Liver (tissue), 9 donors: Measurements from ENCODE around the gene BLM. TPM values are rescaled to one million over a fixed set of nuclear protein-coding genes. Genes with fewer than 3 reads are reported as not detected.

Experiments used
- DNase-seq: peaks from one replicate; pipeline ENCODE4 v3.0.0-alpha.2; 2017; ENCODE audit warnings: low spot score
- H3K27ac ChIP-seq, 2 donors: one replicate each; pipeline ENCODE4 v1.7.0; 2013; ENCODE audit warnings: inconsistent platforms in 2 of 2, low read length in 2 of 2, control low read depth in 1 of 2, low read depth in 1 of 2, mild to moderate bottlenecking in 1 of 2
- H3K27me3 ChIP-seq, 4 donors: one replicate each; pipeline versions ENCODE4 v1.6.1 to v1.7.0; 2013; ENCODE audit warnings: low read length in 3 of 4, inconsistent platforms in 1 of 4, mild to moderate bottlenecking in 1 of 4, moderate library complexity in 1 of 4; ENCODE audit not compliant: control insufficient read depth in 4 of 4, insufficient read depth in 4 of 4
- H3K36me3 ChIP-seq, 4 donors: one replicate each; pipeline versions ENCODE4 v1.6.1 to v1.7.0; 2013; ENCODE audit warnings: low read length in 3 of 4, mild to moderate bottlenecking in 3 of 4, low read depth in 1 of 4, moderate library complexity in 1 of 4; ENCODE audit not compliant: control insufficient read depth in 4 of 4, insufficient read depth in 3 of 4
- H3K4me1 ChIP-seq, 4 donors: one replicate each; pipeline versions ENCODE4 v1.6.1 to v1.7.0; 2013; ENCODE audit warnings: low read length in 3 of 4, mild to moderate bottlenecking in 3 of 4, moderate library complexity in 1 of 4; ENCODE audit not compliant: control insufficient read depth in 4 of 4, insufficient read depth in 4 of 4
- H3K4me3 ChIP-seq, 3 donors: one replicate each; pipeline versions ENCODE4 v1.6.1 to v1.7.0; 2013; ENCODE audit warnings: low read length in 3 of 3, control low read depth in 1 of 3, low read depth in 1 of 3, mild to moderate bottlenecking in 1 of 3
- H3K9ac ChIP-seq, 2 donors: one replicate each; pipeline ENCODE4 v1.7.0; 2013; ENCODE audit warnings: low read length in 2 of 2, mild to moderate bottlenecking in 2 of 2, moderate library complexity in 2 of 2, control low read depth in 1 of 2, low read depth in 1 of 2
- H3K9me3 ChIP-seq, 4 donors: one replicate each; pipeline versions ENCODE4 v1.6.1 to v1.7.0; 2013; ENCODE audit warnings: low read length in 3 of 4; ENCODE audit not compliant: control insufficient read depth in 4 of 4
- ATF3 ChIP-seq: IDR thresholded peaks from 2 replicates; pipeline ENCODE4 v1.6.1; 2016; ENCODE audit warnings: antibody characterized with exemption
- EGR1 ChIP-seq, 2 donors: IDR thresholded peaks; 2 replicates each; pipeline ENCODE4 v1.6.1; 2016 to 2018; ENCODE audit warnings: antibody characterized with exemption in 2 of 2, low read depth in 2 of 2
- FOXA1 ChIP-seq: IDR thresholded peaks from 2 replicates; pipeline ENCODE4 v1.6.1; 2016; ENCODE audit warnings: antibody characterized with exemption
- FOXA2 ChIP-seq: IDR thresholded peaks from 2 replicates; pipeline ENCODE4 v1.6.1; 2016; ENCODE audit warnings: antibody characterized with exemption
- GABPA ChIP-seq, 2 donors: IDR thresholded peaks in 1 of 2; conservative IDR thresholded peaks in 1 of 2; 2 replicates each; pipeline ENCODE4 v1.6.1; 2016; ENCODE audit warnings: antibody characterized with exemption in 2 of 2, mild to moderate bottlenecking in 1 of 2, moderate library complexity in 1 of 2
- HNF4A ChIP-seq, 2 donors: conservative IDR thresholded peaks; 2 replicates each; pipeline ENCODE4 v1.6.1; 2016; ENCODE audit warnings: antibody characterized with exemption in 2 of 2, mild to moderate bottlenecking in 2 of 2
- HNF4G ChIP-seq: IDR thresholded peaks from 2 replicates; pipeline ENCODE4 v1.6.1; 2016; ENCODE audit warnings: antibody characterized with exemption
- MAX ChIP-seq: IDR thresholded peaks from 2 replicates; pipeline ENCODE4 v1.6.1; 2016; ENCODE audit warnings: antibody characterized with exemption
- NR2F2 ChIP-seq: IDR thresholded peaks from 2 replicates; pipeline ENCODE4 v1.6.1; 2016; ENCODE audit warnings: antibody characterized with exemption
- RAD21 ChIP-seq, 2 donors: IDR thresholded peaks; 2 replicates each; pipeline ENCODE4 v1.6.1; 2016; ENCODE audit warnings: antibody characterized with exemption in 2 of 2, mild to moderate bottlenecking in 2 of 2
- REST ChIP-seq: IDR thresholded peaks from 2 replicates; pipeline ENCODE4 v1.6.1; 2016; ENCODE audit warnings: antibody characterized with exemption, mild to moderate bottlenecking
- RXRA ChIP-seq, 2 donors: IDR thresholded peaks; 2 replicates each; pipeline ENCODE4 v1.6.1; 2017 to 2018; ENCODE audit warnings: antibody characterized with exemption in 2 of 2, mild to moderate bottlenecking in 1 of 2
- SP1 ChIP-seq: IDR thresholded peaks from 2 replicates; pipeline ENCODE4 v1.6.1; 2018; ENCODE audit warnings: antibody characterized with exemption, mild to moderate bottlenecking
- TAF1 ChIP-seq: conservative IDR thresholded peaks from 2 replicates; pipeline ENCODE4 v1.6.1; 2016; ENCODE audit warnings: antibody characterized with exemption, mild to moderate bottlenecking
- YY1 ChIP-seq: IDR thresholded peaks from 2 replicates; pipeline ENCODE4 v1.6.1; 2016; ENCODE audit warnings: antibody characterized with exemption, mild to moderate bottlenecking
- ZBTB33 ChIP-seq: IDR thresholded peaks from 2 replicates; pipeline ENCODE4 v1.6.1; 2016; ENCODE audit warnings: antibody characterized with exemption
- WGBS: extraction: QIAGEN DNeasy Blood & Tissue Kit; methylation state at CpG from one replicate; pipeline ENCODE4 v1.1.7; 2013; 5-methylcytosine and 5-hydroxymethylcytosine counted together
- polyA plus RNA-seq, 2 donors: library from polyadenylated mRNA; stranded (reverse) in 1 of 2; unstranded in 1 of 2; fragments of 200-250 nt in 1 of 2; fragments of >200 nt in 1 of 2; fragmentation: Nextera tagmentation in 1 of 2; extraction: Ambion mirVana in 1 of 2; gene quantifications; one replicate each; pipeline versions ENCODE4 v1.2.1 to v1.2.3, GENCODE V29; 2013 to 2015
- total RNA-seq, 2 donors: library from RNA; depleted of rRNA; stranded (reverse); fragments of >200 nt; gene quantifications; one replicate each; pipeline ENCODE4 v1.2.3, GENCODE V29; 2014
- donor health status: healthy.
- donor health status: healthy.
- donor health status: healthy.
- donor health status: healthy.
- donor health status: healthy.

BLM gene
- total and polyA plus RNA-seq, 4 donors, result 0.33 to 15.1 (median 0.41) TPM

GRCh38 chr15:90855139-90855538, 138.0 kb downstream of the BLM start:
- Histone ChIP-seq H3K36me3 (no peaks in the 10 kb centered on the region), H3K9ac (no peak overlapping the region), H3K27me3 (no peaks in the 10 kb centered on the region), H3K4me1 (peaks cover 8 to 23% (median 18%) of the 10 kb centered on the region in 4 donors), H3K27ac (no peak overlapping the region), H3K4me3 (no peak overlapping the region), H3K9me3 (no peaks in the 10 kb centered on the region)
- 88% methylated on average over 9 of the region's 9 CpGs for WGBS
- DNase-seq, result no peak
- TF ChIP-seq YY1 (no peak), RXRA (IDR thresholded peaks at IDR 0.05) (peak in 1 of 2 donors; percentile 19), HNF4A (conservative IDR thresholded peaks at IDR 0.05) (peak; percentile 26 to 47), RAD21 (IDR thresholded peaks at IDR 0.05) (no peak)

GRCh38 chr15:90857337-90857736, 140.2 kb downstream of the BLM start:
- Histone ChIP-seq H3K4me1 (peaks cover 9 to 40% (median 32%) of the 10 kb centered on the region in 4 donors), H3K9ac (no peak overlapping the region), H3K9me3 (no peaks in the 10 kb centered on the region), H3K4me3 (no peak overlapping the region), H3K36me3 (no peaks in the 10 kb centered on the region), H3K27ac (peak overlapping the region; percentile 39 to 69), H3K27me3 (no peaks in the 10 kb centered on the region)
- TF ChIP-seq FOXA1, result no peak
- TF ChIP-seq FOXA2, result no peak
- no peak for TF ChIP-seq HNF4G
- TF ChIP-seq GABPA (IDR thresholded peaks at IDR 0.05 in 1 of 2, conservative IDR thresholded peaks at IDR 0.05 in 1 of 2), result no peak
- no peak for TF ChIP-seq ZBTB33
- DNase-seq, result no peak
- 85% methylated on average over 8 of the region's 8 CpGs for WGBS

GRCh38 chr15:90857883-90858443, 140.8 kb downstream of the BLM start:
- H3K27me3 ChIP-seq, result no peaks in the 10 kb centered on the region
- TF ChIP-seq HNF4A (conservative IDR thresholded peaks at IDR 0.05) (peak in 1 of 2 donors; percentile 38), FOXA2 (peak; percentile 25), SP1 (peak; percentile 45), TAF1 (no peak), REST (peak; percentile 55), EGR1 (IDR thresholded peaks at IDR 0.05; ENCODE audit: low read depth in 2 of 2) (no peak), RAD21 (IDR thresholded peaks at IDR 0.05) (peak; percentile 10 to 57), YY1 (peak; percentile 25), FOXA1 (no peak), ZBTB33 (no peak), MAX (no peak), HNF4G (no peak), NR2F2 (no peak), ATF3 (no peak), RXRA (IDR thresholded peaks at IDR 0.05) (peak; percentile 37 to 61)
- H3K27ac ChIP-seq, result peak overlapping the region; percentile 39 to 69
- no peak for DNase-seq
- no peak overlapping the region for H3K4me3 ChIP-seq
- H3K9ac ChIP-seq, result no peak overlapping the region
- H3K4me1 ChIP-seq, result peaks cover 13 to 46% (median 38%) of the 10 kb centered on the region in 4 donors
- no peaks in the 10 kb centered on the region for H3K36me3 ChIP-seq
- H3K9me3 ChIP-seq, result no peaks in the 10 kb centered on the region
- 64% methylated on average over 8 of the region's 8 CpGs for WGBS
